Ascending aorta (tissue), 2 donors: ENCODE data around the gene PRDM4. TPM values are rescaled to one million over a fixed set of nuclear protein-coding genes. Genes with fewer than 3 reads are reported as not detected.
A peak's percentile ranks its signal among the peaks of the same experiment; 100 is the strongest.

Experiments
- DNase-seq, 2 donors: peaks; one replicate each; pipeline ENCODE4 v3.0.0-alpha.2; 2019; ENCODE audit warnings: low spot score in 2 of 2
- H3K27ac ChIP-seq, 2 donors: fragments of 200-600 bp; sonication (generic); one replicate each; pipeline ENCODE4 v1.5.1; 2016 to 2017; ENCODE audit warnings: mild to moderate bottlenecking in 1 of 2
- H3K27me3 ChIP-seq: fragments of 200-600 bp; sonication (generic); one replicate; pipeline ENCODE4 v1.5.1; 2017
- H3K36me3 ChIP-seq, 2 donors: fragments of 200-600 bp; sonication (generic); one replicate each; pipeline ENCODE4 v1.5.1; 2016
- H3K4me1 ChIP-seq, 2 donors: fragments of 200-600 bp; sonication (generic); one replicate each; pipeline ENCODE4 v1.5.1; 2016 to 2017; ENCODE audit warnings: mild to moderate bottlenecking in 1 of 2
- H3K4me3 ChIP-seq, 2 donors: fragments of 200-600 bp; sonication (generic); one replicate each; pipeline ENCODE4 v1.5.1; 2016 to 2017; ENCODE audit warnings: mild to moderate bottlenecking in 1 of 2
- H3K9me3 ChIP-seq, 2 donors: fragments of 200-600 bp; sonication (generic); one replicate each; pipeline ENCODE4 v1.5.1; 2016
- CTCF ChIP-seq, 3 experiments: fragments of 200-600 bp in 2 of 3; fragments of 450-650 bp in 1 of 3; sonication (generic) in 2 of 3; IDR thresholded peaks; one replicate each; pipeline ENCODE4 v1.5.1; 2016 to 2019; ENCODE audit warnings: antibody characterized with exemption in 3 of 3, mild to moderate bottlenecking in 1 of 3, moderate library complexity in 1 of 3
- intact Hi-C: fragments of 100-400 bp; cut with DNase I; formaldehyde crosslinking; loops from one replicate; pipeline ENCODE4 v1.15.1; 2023
- total RNA-seq: library from RNA; depleted of rRNA; stranded (reverse); fragments of >200 nt; gene quantifications from one replicate; pipeline ENCODE4 v1.1.0, GENCODE V29; 2016

Gene PRDM4
- total RNA-seq, 1 donor from 2014 or later, result 7.3 TPM

- H3K27me3 ChIP-seq, result no peaks in the 10 kb centered on the region
- intact Hi-C loops, result no loop called here
- no peaks in the 10 kb centered on the region for H3K9me3 ChIP-seq
- peaks cover 0 to 3% of the 10 kb centered on the region in 2 donors for H3K4me1 ChIP-seq
- no peak overlapping the region for H3K4me3 ChIP-seq
- H3K36me3 ChIP-seq, result no peaks in the 10 kb centered on the region
- TF ChIP-seq CTCF (IDR thresholded peaks at IDR 0.05), result no peak
- H3K27ac ChIP-seq, result no peak overlapping the region
- no peak for DNase-seq
Measured at GRCh38 chr12:107778383-107779025, 17.6 kb upstream of the PRDM4 start.

GRCh38 chr12:107776171-107776570, 15.2 kb upstream of the PRDM4 start:
- intact Hi-C loops, result no loop called here
- H3K9me3 ChIP-seq, result no peaks in the 10 kb centered on the region
- H3K27ac ChIP-seq, result no peak overlapping the region
- no peaks in the 10 kb centered on the region for H3K27me3 ChIP-seq
- no peak overlapping the region for H3K4me3 ChIP-seq
- TF ChIP-seq CTCF (IDR thresholded peaks at IDR 0.05), result no peak
- no peaks in the 10 kb centered on the region for H3K36me3 ChIP-seq
- DNase-seq, result no peak
- H3K4me1 ChIP-seq, result peaks cover 0 to 3% of the 10 kb centered on the region in 2 donors

GRCh38 chr12:107775093-107775721, 14.3 kb upstream of the PRDM4 start:
- DNase-seq, result no peak

GRCh38 chr12:107774349-107775029, 13.6 kb upstream of the PRDM4 start, which contains the start of gene ASCL4:
ASCL4 (plus strand) TSS chr12:107774704; CDS start chr12:107775219, 515 bp downstream.
- peaks cover 0 to 3% of the 10 kb centered on the region in 2 donors for H3K4me1 ChIP-seq

More at GRCh38 chr12:107775093-107775721, 14.3 kb upstream of the PRDM4 start:
- H3K4me1 ChIP-seq, result peaks cover 0 to 3% of the 10 kb centered on the region in 2 donors
- H3K27ac ChIP-seq, result no peak overlapping the region
- H3K27me3 ChIP-seq, result no peaks in the 10 kb centered on the region
- no peaks in the 10 kb centered on the region for H3K9me3 ChIP-seq
- H3K36me3 ChIP-seq, result no peaks in the 10 kb centered on the region
- no peak for TF ChIP-seq CTCF (IDR thresholded peaks at IDR 0.05)
- peak overlapping the region; percentile 33 to 48 for H3K4me3 ChIP-seq
- intact Hi-C loops, result no loop called here

GRCh38 chr12:107767466-107767865, 6.5 kb upstream of the PRDM4 start:
- Histone ChIP-seq H3K36me3 (no peaks in the 10 kb centered on the region), H3K4me3 (no peak overlapping the region), H3K4me1 (no peaks in the 10 kb centered on the region), H3K27me3 (no peaks in the 10 kb centered on the region), H3K27ac (no peak overlapping the region), H3K9me3 (no peaks in the 10 kb centered on the region)
- no peak for TF ChIP-seq CTCF (IDR thresholded peaks at IDR 0.05)
- no peak for DNase-seq
- intact Hi-C loops, result no loop called here

More at GRCh38 chr12:107774349-107775029, 13.6 kb upstream of the PRDM4 start, which contains the start of gene ASCL4:
- Histone ChIP-seq H3K9me3 (no peaks in the 10 kb centered on the region), H3K27me3 (no peaks in the 10 kb centered on the region), H3K27ac (no peak within 1 kb of the TSS), H3K4me3 (peak within 1 kb of the TSS; percentile 33 to 48), H3K36me3 (no peaks in the 10 kb centered on the region)
- no peak for TF ChIP-seq CTCF (IDR thresholded peaks at IDR 0.05)
- DNase-seq, result no peak
- intact Hi-C loops, result no loop called here
